Measurements from ENCODE around the gene PAIP1.

- no peak for TF ChIP-seq POLR2A (IDR thresholded peaks at IDR 0.05; ENCODE audit: low read length)
- TF ChIP-seq GATA1 (IDR thresholded peaks at IDR 0.05; ENCODE audit: low read depth, low read length) = no peak
Measured at GRCh38 chr5:43482490-43483297, 74.2 kb downstream of the PAIP1 start.
